IMR-90 (cell line): ENCODE data around the gene P2RX7. TPM values are rescaled to one million over a fixed set of nuclear protein-coding genes. Genes with fewer than 3 reads are reported as not detected.

ENCODE experiments used
- ATAC-seq: fragments of 200-7000 bp; cut with Tn5 transposase; 2 replicates; pipeline ENCODE4 v1.9.1; 2020; ENCODE audit warnings: low read depth, mild to moderate bottlenecking, moderate library complexity
- BruUV-seq: library from RNA; stranded (reverse); fragments of 400-500 nt; replicated peaks from 2 replicates; lab custom pipeline; 2021; lab: Mats Ljungman, UMichigan
- CTCF ChIA-PET: fragments of 300-600 bp; formaldehyde crosslinking; extraction: SDS; loops from one replicate; lab custom pipeline; 2021; ENCODE audit warnings: antibody characterized with exemption; lab: Yijun Ruan, JAX
- POLR2A ChIA-PET: fragments of 300-600 bp; sonication (Branson Sonifier 250); formaldehyde crosslinking; loops from one replicate; lab custom pipeline; 2022; ENCODE audit warnings: antibody characterized with exemption; ENCODE audit not compliant: unreplicated experiment; lab: Charles Lee
- DNase-seq: peaks from one replicate; pipeline ENCODE4 v3.0.0; 2013
- H2AFZ ChIP-seq: replicated peaks from 2 replicates; pipeline ENCODE3; 2013; ENCODE audit warnings: low read length, mild to moderate bottlenecking; ENCODE audit not compliant: poor library complexity
- H2AK5ac ChIP-seq: 2 replicates; pipeline ENCODE4 v1.6.1; 2013; ENCODE audit warnings: low read depth, low read length, inconsistent platforms
- H2AK9ac ChIP-seq: replicated peaks from 2 replicates; pipeline ENCODE3; 2013; ENCODE audit warnings: mild to moderate bottlenecking, low read depth, low read length, moderate library complexity; ENCODE audit not compliant: poor library complexity
- H2BK120ac ChIP-seq: 2 replicates; pipeline ENCODE4 v1.6.1; 2013; ENCODE audit warnings: low read depth, low read length, inconsistent platforms
- H2BK15ac ChIP-seq: 3 replicates; pipeline ENCODE4 v1.6.1; 2013; ENCODE audit warnings: low read depth, low read length, inconsistent platforms
- H2BK20ac ChIP-seq: 2 replicates; pipeline ENCODE4 v1.6.1; 2013; ENCODE audit warnings: low read depth, mild to moderate bottlenecking, inconsistent platforms, low read length, moderate library complexity
- H2BK5ac ChIP-seq: 2 replicates; pipeline ENCODE4 v1.6.1; 2013; ENCODE audit warnings: mild to moderate bottlenecking, low read depth, low read length, inconsistent platforms; ENCODE audit not compliant: poor library complexity, severe bottlenecking
- H3K14ac ChIP-seq: replicated peaks from 2 replicates; pipeline ENCODE4 v1.6.1; 2013; ENCODE audit warnings: low read depth, low read length, inconsistent platforms
- H3K18ac ChIP-seq: 2 replicates; pipeline ENCODE4 v1.6.1; 2013; ENCODE audit warnings: low read depth, low read length, control low read depth
- H3K23ac ChIP-seq: 2 replicates; pipeline ENCODE4 v1.6.1; 2013; ENCODE audit warnings: low read depth, low read length, inconsistent platforms
- H3K27ac ChIP-seq: 2 replicates; pipeline ENCODE4 v1.5.1; 2013; ENCODE audit warnings: mild to moderate bottlenecking, control low read depth, low read length; ENCODE audit not compliant: insufficient read depth
- H3K27me3 ChIP-seq: 2 replicates; pipeline ENCODE4 v1.6.1; 2013; ENCODE audit warnings: low read length; ENCODE audit not compliant: control insufficient read depth, insufficient read depth
- H3K36me3 ChIP-seq: 2 replicates; pipeline ENCODE4 v1.6.1; 2013; ENCODE audit warnings: low read length, mixed read lengths; ENCODE audit not compliant: control insufficient read depth, insufficient read depth
- H3K4ac ChIP-seq: 2 replicates; pipeline ENCODE4 v1.6.1; 2013; ENCODE audit warnings: low read depth, low read length, inconsistent platforms
- H3K4me1 ChIP-seq: 2 replicates; pipeline ENCODE4 v1.6.1; 2013; ENCODE audit warnings: low read length, mixed read lengths; ENCODE audit not compliant: control insufficient read depth, insufficient read depth
- H3K4me2 ChIP-seq: 2 replicates; pipeline ENCODE4 v1.6.1; 2013; ENCODE audit warnings: low read depth, mild to moderate bottlenecking, control low read depth, low read length, moderate library complexity
- H3K4me3 ChIP-seq: 2 replicates; pipeline ENCODE4 v1.5.1; 2013; ENCODE audit warnings: low read depth, mild to moderate bottlenecking, control low read depth, low read length, moderate library complexity; ENCODE audit not compliant: insufficient read depth
- H3K56ac ChIP-seq: 2 replicates; pipeline ENCODE4 v1.6.1; 2013; ENCODE audit warnings: low read length, inconsistent platforms; ENCODE audit not compliant: insufficient read depth; ENCODE audit errors: extremely low read depth
- H3K79me1 ChIP-seq, 2 experiments: 2 replicates each; pipeline ENCODE4 v1.6.1; 2013; ENCODE audit warnings: low read length in 2 of 2, inconsistent platforms in 1 of 2, low read depth in 1 of 2
- H3K9ac ChIP-seq: 2 replicates; pipeline ENCODE4 v1.6.1; 2013; ENCODE audit warnings: low read depth, low read length, control low read depth
- H3K9me1 ChIP-seq: 2 replicates; pipeline ENCODE4 v1.6.1; 2013; ENCODE audit warnings: low read length, inconsistent platforms; ENCODE audit not compliant: insufficient read depth
- H3K9me3 ChIP-seq: 2 replicates; pipeline ENCODE4 v1.6.1; 2013; ENCODE audit warnings: low read length; ENCODE audit not compliant: control insufficient read depth, insufficient read depth
- H4K20me1 ChIP-seq: 2 replicates; pipeline ENCODE4 v1.6.1; 2013; ENCODE audit warnings: low read length, inconsistent platforms; ENCODE audit not compliant: insufficient read depth
- H4K5ac ChIP-seq: 2 replicates; pipeline ENCODE4 v1.6.1; 2013; ENCODE audit warnings: mild to moderate bottlenecking, low read depth, low read length, control low read depth
- H4K8ac ChIP-seq, 2 experiments: 2 replicates each; pipeline ENCODE4 v1.6.1; 2013; ENCODE audit warnings: low read depth in 2 of 2, low read length in 2 of 2, control low read depth in 1 of 2, inconsistent platforms in 1 of 2
- H4K91ac ChIP-seq: 2 replicates; pipeline ENCODE4 v1.6.1; 2013; ENCODE audit warnings: low read depth, low read length, inconsistent platforms; ENCODE audit not compliant: insufficient read depth
- BHLHE40 ChIP-seq: fragments of 150-350 bp; IDR thresholded peaks from 2 replicates; pipeline ENCODE4 v1.6.1; 2016; ENCODE audit warnings: mild to moderate bottlenecking, low read depth, low read length
- CEBPB ChIP-seq: IDR thresholded peaks from 2 replicates; pipeline ENCODE4 v1.6.1; 2012; ENCODE audit warnings: low read depth, low read length, improper control_type of control experiment
- CHD1 ChIP-seq: IDR thresholded peaks from 2 replicates; pipeline ENCODE4 v1.6.1; 2012; ENCODE audit warnings: low read depth, low read length, improper control_type of control experiment
- ELK1 ChIP-seq: fragments of 150-350 bp; IDR thresholded peaks from 2 replicates; pipeline ENCODE4 v1.6.1; 2016; ENCODE audit warnings: low read depth, mild to moderate bottlenecking, low read length, moderate library complexity, borderline replicate concordance
- FOS ChIP-seq: fragments of 150-350 bp; IDR thresholded peaks from 2 replicates; pipeline ENCODE4 v1.6.1; 2016; ENCODE audit warnings: low read depth, low read length
- MAFK ChIP-seq: IDR thresholded peaks from 2 replicates; pipeline ENCODE4 v1.6.1; 2012; ENCODE audit warnings: low read depth, low read length, improper control_type of control experiment
- MAZ ChIP-seq: IDR thresholded peaks from 2 replicates; pipeline ENCODE4 v1.6.1; 2012; ENCODE audit warnings: low read depth, mild to moderate bottlenecking, low read length, improper control_type of control experiment, moderate library complexity, borderline replicate concordance
- MXI1 ChIP-seq: IDR thresholded peaks from 2 replicates; pipeline ENCODE4 v1.6.1; 2012; ENCODE audit warnings: low read depth, mild to moderate bottlenecking, low read length, moderate library complexity, borderline replicate concordance
- NFE2L2 ChIP-seq: fragments of 150-350 bp; IDR thresholded peaks from 2 replicates; pipeline ENCODE4 v1.6.1; 2016; ENCODE audit warnings: low read depth, mild to moderate bottlenecking, low read length
- POLR2A ChIP-seq: IDR thresholded peaks from 2 replicates; pipeline ENCODE4 v1.6.1; 2012; ENCODE audit warnings: mild to moderate bottlenecking, low read depth, low read length
- RAD21 ChIP-seq: IDR thresholded peaks from 2 replicates; pipeline ENCODE4 v1.6.1; 2012; ENCODE audit warnings: low read length, improper control_type of control experiment
- RCOR1 ChIP-seq: IDR thresholded peaks from 2 replicates; pipeline ENCODE4 v1.6.1; 2012; ENCODE audit warnings: mild to moderate bottlenecking, low read length, improper control_type of control experiment; ENCODE audit not compliant: insufficient replicate concordance
- RFX5 ChIP-seq: IDR thresholded peaks from 2 replicates; pipeline ENCODE4 v1.8.0; 2012; ENCODE audit warnings: low read depth, mild to moderate bottlenecking, low read length, moderate library complexity
- SMC3 ChIP-seq: fragments of 150-350 bp; IDR thresholded peaks from 2 replicates; pipeline ENCODE4 v1.6.1; 2016; ENCODE audit warnings: low read depth, mild to moderate bottlenecking, antibody characterized with exemption, low read length, moderate library complexity
- WGBS, 2 experiments: methylation state at CpG; one replicate each; pipeline versions ENCODE4 v1.1.5 to v1.1.7; 2013; ENCODE audit warnings: missing lambda C conversion rate in 2 of 2; ENCODE audit not compliant: insufficient read length in 1 of 2; ENCODE audit errors: extremely low coverage in 2 of 2; 5-methylcytosine and 5-hydroxymethylcytosine counted together
- dilution Hi-C: fragments of 300-500 bp; cut with HindIII; formaldehyde crosslinking; loops from one replicate; pipeline ENCODE4 v1.14.3; 2018; ENCODE audit warnings: low sequenced_read_pairs; ENCODE audit not compliant: unreplicated experiment
- in situ Hi-C: fragments of 300-500 bp; cut with MboI; formaldehyde crosslinking; loops from 3 replicates; pipeline ENCODE4 v1.14.3; 2019; ENCODE audit warnings: low sequenced_read_pairs, inconsistent platforms, mixed read lengths
- intact Hi-C: fragments of 100-400 bp; cut with micrococcal nuclease; formaldehyde crosslinking; loops from 2 replicates; pipeline ENCODE4 v1.10.0; 2022
- polyA plus RNA-seq, 3 experiments: library from polyadenylated mRNA; depleted of rRNA; stranded (reverse); fragments of >200 nt; gene quantifications; 2 replicates each; pipeline ENCODE4 v1.2.3, GENCODE V29; 2012; ENCODE audit warnings: low replicate concordance in 1 of 3
- total RNA-seq: library from RNA; depleted of rRNA; stranded (reverse); fragments of >200 nt; gene quantifications from 2 replicates; pipeline ENCODE4 v1.2.3, GENCODE V29; 2012
- TF ChIP-seq, protein P1 (sequence below): conservative IDR thresholded peaks from 2 replicates; pipeline ENCODE4 v1.5.1; 2012; ENCODE audit warnings: mild to moderate bottlenecking, low read depth, low read length, improper control_type of control experiment
- TF ChIP-seq, protein P2 (sequence below): fragments of 150-350 bp; IDR thresholded peaks from 2 replicates; pipeline ENCODE4 v1.6.1; 2017; ENCODE audit warnings: mild to moderate bottlenecking, antibody characterized with exemption, low read length, low read depth

The P2RX7 gene
- total and polyA plus RNA-seq, 2 of the 4 experiments (the other 2 are of a cell fraction), result 0.07 to 0.18 TPM

DNA sequence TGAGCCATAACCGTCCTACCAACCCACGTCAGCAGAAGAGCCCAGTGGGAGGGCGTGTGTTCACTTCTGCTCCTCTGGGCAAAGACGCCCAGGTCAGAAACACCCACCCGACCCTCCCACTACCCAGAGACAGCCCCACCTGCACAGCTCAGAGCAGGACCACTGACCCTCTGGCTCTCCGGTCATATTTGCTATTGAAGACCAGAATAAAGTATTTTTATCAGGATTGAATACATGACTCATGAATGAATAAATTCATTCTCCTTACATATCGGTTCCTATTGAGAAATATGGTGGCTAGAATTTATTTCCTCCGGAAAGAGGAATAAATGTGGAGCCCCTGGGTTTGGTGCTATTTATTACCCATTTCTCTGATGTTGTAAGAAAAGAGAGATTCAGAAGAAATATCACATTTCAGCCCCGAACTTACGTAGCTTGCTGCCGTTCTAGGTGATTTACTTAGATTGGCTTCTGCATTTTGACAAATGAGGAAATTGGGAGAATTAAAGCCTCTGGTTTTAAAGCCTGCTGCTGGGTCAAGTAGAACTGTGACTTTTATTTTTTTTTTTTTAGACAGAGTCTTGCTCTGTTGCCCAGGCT, 36.4 kb upstream of the P2RX7 start:
- H3K4me1 ChIP-seq, result peaks cover 2% of the 10 kb centered on the region; the same call in 1 of the 2 replicates
- no peak overlapping the region for H4K8ac ChIP-seq
- H3K4me2 ChIP-seq, result no peak overlapping the region; the same call in 1 of the 2 replicates
- no TSS peak for BruUV-seq
- no peak overlapping the region for H4K91ac ChIP-seq
- ChIA-PET POLR2A (no interaction called here), CTCF (interaction anchor here (0.8 to 0.9 kb wide), 3 partner anchors 14 to 513 kb away, joined by 3 read pairs; no protein-coding TSS in a partner anchor)
- no peak overlapping the region for H3K27ac ChIP-seq
- no peak overlapping the region for H3K23ac ChIP-seq
- TF ChIP-seq RCOR1 (no peak), CEBPB (no peak), FOS (no peak), RFX5 (no peak), ELK1 (no peak), RAD21 (no peak), MAZ (no peak), CHD1 (no peak), SMC3 (no peak), MXI1 (no peak), POLR2A (no peak), BHLHE40 (no peak), NFE2L2 (no peak), MAFK (no peak)
- TF ChIP-seq, protein P1, sequence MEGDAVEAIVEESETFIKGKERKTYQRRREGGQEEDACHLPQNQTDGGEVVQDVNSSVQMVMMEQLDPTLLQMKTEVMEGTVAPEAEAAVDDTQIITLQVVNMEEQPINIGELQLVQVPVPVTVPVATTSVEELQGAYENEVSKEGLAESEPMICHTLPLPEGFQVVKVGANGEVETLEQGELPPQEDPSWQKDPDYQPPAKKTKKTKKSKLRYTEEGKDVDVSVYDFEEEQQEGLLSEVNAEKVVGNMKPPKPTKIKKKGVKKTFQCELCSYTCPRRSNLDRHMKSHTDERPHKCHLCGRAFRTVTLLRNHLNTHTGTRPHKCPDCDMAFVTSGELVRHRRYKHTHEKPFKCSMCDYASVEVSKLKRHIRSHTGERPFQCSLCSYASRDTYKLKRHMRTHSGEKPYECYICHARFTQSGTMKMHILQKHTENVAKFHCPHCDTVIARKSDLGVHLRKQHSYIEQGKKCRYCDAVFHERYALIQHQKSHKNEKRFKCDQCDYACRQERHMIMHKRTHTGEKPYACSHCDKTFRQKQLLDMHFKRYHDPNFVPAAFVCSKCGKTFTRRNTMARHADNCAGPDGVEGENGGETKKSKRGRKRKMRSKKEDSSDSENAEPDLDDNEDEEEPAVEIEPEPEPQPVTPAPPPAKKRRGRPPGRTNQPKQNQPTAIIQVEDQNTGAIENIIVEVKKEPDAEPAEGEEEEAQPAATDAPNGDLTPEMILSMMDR, result no peak
- TF ChIP-seq, protein P2, sequence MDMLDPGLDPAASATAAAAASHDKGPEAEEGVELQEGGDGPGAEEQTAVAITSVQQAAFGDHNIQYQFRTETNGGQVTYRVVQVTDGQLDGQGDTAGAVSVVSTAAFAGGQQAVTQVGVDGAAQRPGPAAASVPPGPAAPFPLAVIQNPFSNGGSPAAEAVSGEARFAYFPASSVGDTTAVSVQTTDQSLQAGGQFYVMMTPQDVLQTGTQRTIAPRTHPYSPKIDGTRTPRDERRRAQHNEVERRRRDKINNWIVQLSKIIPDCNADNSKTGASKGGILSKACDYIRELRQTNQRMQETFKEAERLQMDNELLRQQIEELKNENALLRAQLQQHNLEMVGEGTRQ, result no peak
- no peak overlapping the region for H4K5ac ChIP-seq
- peaks cover 15% of the 10 kb centered on the region for H3K27me3 ChIP-seq
- no peaks in the 10 kb centered on the region for H4K20me1 ChIP-seq
- H3K9me1 ChIP-seq, result peaks cover 3% of the 10 kb centered on the region; the same call in 1 of the 2 replicates
- in situ Hi-C loops (no loop called here), dilution Hi-C loops (no loop called here), intact Hi-C loops (loop anchor here (1.0 to 5.0 kb wide), 4 partner anchors 34 to 513 kb away; no protein-coding TSS in a partner anchor)
- WGBS, 2 experiments, result no CpG with 5 or more reads among the region's 11 CpGs
- no peak overlapping the region for H3K9ac ChIP-seq
- no peak overlapping the region for H3K14ac ChIP-seq
- no peak overlapping the region for H2BK15ac ChIP-seq
- DNase-seq, result no peak
- H2BK120ac ChIP-seq, result no peak overlapping the region
- H2BK20ac ChIP-seq, result no peak overlapping the region
- H2BK5ac ChIP-seq, result no peak overlapping the region
- H3K9me3 ChIP-seq, result no peaks in the 10 kb centered on the region
- no peaks in the 10 kb centered on the region for H3K36me3 ChIP-seq
- H2AK5ac ChIP-seq, result no peak overlapping the region
- H2AK9ac ChIP-seq, result no peak overlapping the region
- H2AFZ ChIP-seq, result peak overlapping the region; percentile 95
- no peak for ATAC-seq
- H3K56ac ChIP-seq, result no peak overlapping the region
- no peak overlapping the region for H3K4me3 ChIP-seq
- no peaks in the 10 kb centered on the region for H3K79me1 ChIP-seq
- no peak overlapping the region for H3K18ac ChIP-seq
- no peak overlapping the region for H3K4ac ChIP-seq
